A549 (cell line): ENCODE measurements around the gene CADM1. TPM values are rescaled to one million over a fixed set of nuclear protein-coding genes. Genes with fewer than 3 reads are reported as not detected.

Experiments
- ATAC-seq, 2 experiments: fragments of 200-7000 bp in 1 of 2; fragments of >200 bp in 1 of 2; cut with Nextera tagmentation in 1 of 2; cut with Tn5 transposase in 1 of 2; 3 replicates each; pipeline versions ENCODE4 v1.8.0 to v1.9.1; 2018 to 2020; ENCODE audit warnings: mild to moderate bottlenecking in 1 of 2, moderate library complexity in 1 of 2
- CTCF ChIA-PET: fragments of 300-600 bp; sonication (Branson Sonifier 250); formaldehyde crosslinking; extraction: SDS; loops from one replicate; lab custom pipeline; 2021; ENCODE audit warnings: antibody characterized with exemption, inconsistent platforms; lab: Yijun Ruan, JAX
- POLR2A ChIA-PET: fragments of 350-600 bp; formaldehyde crosslinking; extraction: SDS; loops from one replicate; lab custom pipeline; 2021; ENCODE audit warnings: antibody characterized with exemption, inconsistent platforms; lab: Yijun Ruan, JAX
- DNase-seq, 2 experiments: peaks; one replicate each; pipeline versions ENCODE4 v3.0.0 to v3.0.0-alpha.2; 2011 to 2016; ENCODE audit warnings: low read depth in 1 of 2, low spot score in 1 of 2
- FAIRE-seq: peaks from 2 replicates; lab custom pipeline; 2011; peaks lifted over from hg19 to GRCh38; lab: Jason Lieb, UNC
- H3K27ac ChIP-seq, 2 experiments: fragments of >200 bp; sonication (Bioruptor Twin); formaldehyde crosslinking; 3 replicates each; pipeline ENCODE4 v1.5.1; 2016 to 2017
- H3K4me1 ChIP-seq: fragments of >200 bp; sonication (Bioruptor Twin); formaldehyde crosslinking; 3 replicates; pipeline ENCODE4 v1.6.1; 2016
- H3K4me2 ChIP-seq: fragments of >200 bp; sonication (Bioruptor Twin); formaldehyde crosslinking; 3 replicates; pipeline ENCODE4 v1.6.1; 2016
- H3K4me3 ChIP-seq: fragments of >200 bp; sonication (Bioruptor Twin); formaldehyde crosslinking; 3 replicates; pipeline ENCODE4 v1.5.1; 2016
- H3K9me3 ChIP-seq: fragments of >200 bp; sonication (Bioruptor Twin); formaldehyde crosslinking; 3 replicates; pipeline ENCODE4 v1.6.1; 2016
- ATOH8 ChIP-seq: fragments of 250-450 bp; sonication (Bioruptor Pico); IDR thresholded peaks from 2 replicates; pipeline ENCODE4 v1.5.0; 2020; ENCODE audit warnings: low read depth, mild to moderate bottlenecking, moderate library complexity
- CBX2 ChIP-seq: fragments of 200-600 bp; sonication (generic); IDR thresholded peaks from 2 replicates; pipeline ENCODE4 v1.6.1; 2016; ENCODE audit warnings: low read depth, mild to moderate bottlenecking, borderline replicate concordance
- CEBPB ChIP-seq, 2 experiments: fragments of >200 bp in 1 of 2; sonication (Bioruptor Twin) in 1 of 2; formaldehyde crosslinking in 1 of 2; IDR thresholded peaks; 2 replicates each; pipeline ENCODE4 v1.6.1; 2012 to 2016
- EHF ChIP-seq: fragments of 250-450 bp; sonication (Bioruptor Pico); IDR thresholded peaks from 2 replicates; pipeline ENCODE4 v1.5.0; 2020; ENCODE audit warnings: mild to moderate bottlenecking
- FOSB ChIP-seq: fragments of 250-450 bp; sonication (Bioruptor Pico); IDR thresholded peaks from 2 replicates; pipeline ENCODE4 v1.5.0; 2020; ENCODE audit warnings: mild to moderate bottlenecking, moderate library complexity
- FOSL2 ChIP-seq, 2 experiments: fragments of 450-650 bp in 1 of 2; fragments of >200 bp in 1 of 2; sonication (Bioruptor Twin) in 1 of 2; formaldehyde crosslinking; IDR thresholded peaks; 2 replicates each; pipeline versions ENCODE4 v1.5.0 to v1.6.1; 2016 to 2020; ENCODE audit warnings: mild to moderate bottlenecking in 1 of 2, moderate library complexity in 1 of 2
- FOXS1 ChIP-seq: fragments of 250-450 bp; sonication (Bioruptor Pico); IDR thresholded peaks from 2 replicates; pipeline ENCODE4 v1.5.0; 2020; ENCODE audit warnings: mild to moderate bottlenecking, moderate library complexity
- HEYL ChIP-seq: fragments of 250-450 bp; sonication (Bioruptor Pico); IDR thresholded peaks from 2 replicates; pipeline ENCODE4 v1.8.0; 2021; ENCODE audit warnings: mild to moderate bottlenecking, moderate library complexity
- HMGXB4 ChIP-seq: fragments of 250-450 bp; sonication (Bioruptor Pico); IDR thresholded peaks from 2 replicates; pipeline ENCODE4 v1.5.0; 2021; ENCODE audit warnings: mild to moderate bottlenecking, moderate library complexity, borderline replicate concordance
- HOXB5 ChIP-seq: fragments of 250-450 bp; sonication (Bioruptor Pico); IDR thresholded peaks from 2 replicates; pipeline ENCODE4 v1.5.0; 2020; ENCODE audit warnings: mild to moderate bottlenecking, moderate library complexity
- JUNB ChIP-seq: fragments of >200 bp; sonication (Bioruptor Twin); formaldehyde crosslinking; IDR thresholded peaks from 2 replicates; pipeline ENCODE4 v1.6.1; 2016
- KDM1A ChIP-seq: fragments of 200-600 bp; sonication (generic); IDR thresholded peaks from 2 replicates; pipeline ENCODE4 v1.6.1; 2016; ENCODE audit warnings: low read depth, mild to moderate bottlenecking
- MAFK ChIP-seq: fragments of 450-650 bp; IDR thresholded peaks from 2 replicates; pipeline ENCODE4 v1.6.1; 2014; ENCODE audit not compliant: partially characterized antibody
- MAX ChIP-seq: IDR thresholded peaks from 2 replicates; pipeline ENCODE4 v1.6.1; 2012
- NR3C1 ChIP-seq: fragments of >200 bp; sonication (Bioruptor Twin); formaldehyde crosslinking; IDR thresholded peaks from 3 replicates; pipeline ENCODE4 v1.6.1; 2017
- PHF8 ChIP-seq: fragments of 200-600 bp; sonication (generic); IDR thresholded peaks from 2 replicates; pipeline ENCODE4 v1.6.1; 2016; ENCODE audit warnings: low read depth, mild to moderate bottlenecking, antibody characterized with exemption, moderate library complexity, borderline replicate concordance
- RNF2 ChIP-seq: fragments of 200-600 bp; sonication (generic); IDR thresholded peaks from 2 replicates; pipeline ENCODE4 v1.6.1; 2016; ENCODE audit warnings: low read depth, mild to moderate bottlenecking, antibody characterized with exemption, moderate library complexity, borderline replicate concordance
- SMC3 ChIP-seq: fragments of >200 bp; sonication (Bioruptor Twin); formaldehyde crosslinking; IDR thresholded peaks from 3 replicates; pipeline ENCODE4 v1.6.1; 2018; ENCODE audit warnings: inconsistent platforms
- TP53 ChIP-seq: fragments of 250-450 bp; sonication (Bioruptor Pico); IDR thresholded peaks from 2 replicates; pipeline ENCODE4 v1.5.0; 2021; ENCODE audit warnings: mild to moderate bottlenecking, moderate library complexity
- WGBS: methylation state at CpG from one replicate; pipeline ENCODE4 v1.1.6; 2017; ENCODE audit errors: missing lambda C conversion rate; 5-methylcytosine and 5-hydroxymethylcytosine counted together
- polyA plus RNA-seq, 4 experiments: library from polyadenylated mRNA; depleted of rRNA in 3 of 4; stranded (reverse); fragments of >200 nt; fragmentation: RNase III in 1 of 4; extraction: RNeasy Plus Mini Kit Qiagen cat#74134 plus additional on column Dnase treatment in 1 of 4; gene quantifications; 2 replicates in 3 of 4; 3 replicates in 1 of 4; pipeline ENCODE4 v1.2.3, GENCODE V29; 2011 to 2017

Gene CADM1
- polyA plus RNA-seq, 2 of the 4 experiments (the other 2 are of a cell fraction): 33.4 to 36.7 TPM

- no peak for ATAC-seq
- no peak overlapping the region for H3K27ac ChIP-seq
- no peak overlapping the region for H3K4me3 ChIP-seq
- H3K4me1 ChIP-seq: peaks cover 5% of the 10 kb centered on the region; the same call in 1 of the 3 replicates
- ChIA-PET CTCF (interaction anchor here (2.1 kb wide), 1 partner anchor 11 kb away, joined by 8 read pairs; no protein-coding TSS in a partner anchor), POLR2A (no interaction called here)
- no peak overlapping the region for H3K4me2 ChIP-seq
- TF ChIP-seq HEYL (CRISPR knock-in tag): no peak
- no peak for TF ChIP-seq MAX
- no peak for TF ChIP-seq JUNB
- FAIRE-seq: no peak
- DNase-seq: no peak
- no peaks in the 10 kb centered on the region for H3K9me3 ChIP-seq
- WGBS: 72% methylated on average over 4 of the region's 6 CpGs
Observed at GRCh38 chr11:115158053-115158452, 346.2 kb downstream of the CADM1 start.

- WGBS: 59% methylated on average over 3 of the region's 3 CpGs
- CTCF ChIA-PET: interaction anchor here (2.1 kb wide), 1 partner anchor 12 kb away, joined by 8 read pairs; no protein-coding TSS in a partner anchor
- H3K27ac ChIP-seq: no peak overlapping the region
- ATAC-seq: no peak
- H3K4me1 ChIP-seq: peaks cover 5% of the 10 kb centered on the region; the same call in 1 of the 3 replicates
- no peak for FAIRE-seq
- POLR2A ChIA-PET: no interaction called here
- H3K9me3 ChIP-seq: no peaks in the 10 kb centered on the region
- DNase-seq: no peak
- TF ChIP-seq RNF2 (no peak), PHF8 (no peak), HOXB5 (CRISPR knock-in tag) (no peak), FOXS1 (CRISPR knock-in tag) (no peak)
- no peak overlapping the region for H3K4me3 ChIP-seq
- H3K4me2 ChIP-seq: no peak overlapping the region
Observed at GRCh38 chr11:115157247-115157646, 347.0 kb downstream of the CADM1 start.

GRCh38 chr11:115155978-115156377, 348.2 kb downstream of the CADM1 start:
- no peak overlapping the region for H3K4me3 ChIP-seq
- 3% methylated on average over 1 of the region's 1 CpG for WGBS
- DNase-seq: no peak
- H3K9me3 ChIP-seq: no peaks in the 10 kb centered on the region
- no peak for FAIRE-seq
- TF ChIP-seq MAFK (no peak), PHF8 (no peak), SMC3 (no peak), HOXB5 (CRISPR knock-in tag) (no peak), TP53 (CRISPR knock-in tag) (no peak), NR3C1 (no peak), CEBPB (IDR thresholded peaks at IDR 0.05) (no peak), FOSL2 (IDR thresholded peaks at IDR 0.05) (no peak), FOSL2 (CRISPR knock-in tag; IDR thresholded peaks at IDR 0.05) (no peak), RNF2 (no peak), ATOH8 (CRISPR knock-in tag) (no peak), CBX2 (no peak), HMGXB4 (CRISPR knock-in tag) (no peak), FOSB (no peak), KDM1A (no peak), EHF (no peak)
- TF ChIP-seq, all 56 proteins: peak for 0
- H3K27ac ChIP-seq: no peak overlapping the region
- no peak for ATAC-seq
- ChIA-PET POLR2A (no interaction called here), CTCF (no interaction called here)
- H3K4me1 ChIP-seq: peaks cover 5% of the 10 kb centered on the region; the same call in 1 of the 3 replicates
- no peak overlapping the region for H3K4me2 ChIP-seq
